ENCODE measurements around the gene CPNE8.
A peak's percentile ranks its signal among the peaks of the same experiment; 100 is the strongest.

CPNE8 gene

GRCh38 chr12:38666425-38666824 lies 239.0 kb downstream of the CPNE8 start:
- Histone ChIP-seq H3K27ac (ENCODE audit: insufficient read depth in 1 of 2, low read depth in 1 of 2, low read length in 2 of 2, poor library complexity in 1 of 2, severe bottlenecking in 2 of 2) (no peak overlapping the region), H3K4me1 (ENCODE audit: control extremely low read depth in 1 of 4, control insufficient read depth in 4 of 4, insufficient read depth in 4 of 4, low read length in 3 of 4) (peaks cover 5 to 36% (median 16%) of the 10 kb centered on the region in 4 experiments), H3K36me3 (ENCODE audit: control insufficient read depth in 4 of 4, insufficient read depth in 4 of 4, low read length in 3 of 4) (peaks cover 0 to 4% (median 2%) of the 10 kb centered on the region in 4 experiments), H3K9me3 (ENCODE audit: control extremely low read depth in 1 of 5, control insufficient read depth in 4 of 5, insufficient read depth in 2 of 5, low read depth in 1 of 5, low read length in 4 of 5) (peaks cover 0 to 7% (median 2%) of the 10 kb centered on the region in 5 experiments), H3K27me3 (replicated peaks in 2 of 5; ENCODE audit: control insufficient read depth in 4 of 5, insufficient read depth in 5 of 5, low read length in 4 of 5) (no peaks in the 10 kb centered on the region), H3K4me3 (ENCODE audit: control insufficient read depth in 1 of 7, extremely low read depth in 1 of 7, insufficient read depth in 4 of 7, low read depth in 2 of 7, low read length in 6 of 7) (peak overlapping the region in 1 of 7 experiments; percentile 4)
- CTCF ChIA-PET = interaction anchor here (1.2 to 1.9 kb wide), 3 partner anchors 10 to 123 kb away, joined by 3 to 5 read pairs (median 5); no protein-coding TSS in a partner anchor
- no peak for DNase-seq
- 81% methylated on average over 5 of the region's 6 CpGs for whole genome bisulfite sequencing (ENCODE audit: insufficient coverage)
- POLR2A ChIA-PET = no interaction called here

GRCh38 chr12:38664661-38665269 lies 240.6 kb downstream of the CPNE8 start:
- POLR2A ChIA-PET = no interaction called here
- CTCF ChIA-PET = interaction anchor here (1.0 to 2.2 kb wide), 6 partner anchors 10 to 241 kb away, joined by 3 to 9 read pairs (median 4); partner anchors contain the start of gene CPNE8
- H3K9me3 ChIP-seq (ENCODE audit: control extremely low read depth in 1 of 5, control insufficient read depth in 4 of 5, insufficient read depth in 2 of 5, low read depth in 1 of 5, low read length in 4 of 5) = peaks cover 0 to 7% (median 2%) of the 10 kb centered on the region in 5 experiments

GRCh38 chr12:38662829-38663228 lies 242.6 kb downstream of the CPNE8 start:
- POLR2A ChIA-PET = no interaction called here
- no peaks in the 10 kb centered on the region for H3K27me3 ChIP-seq (replicated peaks in 2 of 5; ENCODE audit: control insufficient read depth in 4 of 5, insufficient read depth in 5 of 5, low read length in 4 of 5)
- DNase-seq = peak; percentile 70 to 94 (median 87)
- peaks cover 5 to 20% (median 9%) of the 10 kb centered on the region in 4 experiments for H3K4me1 ChIP-seq (ENCODE audit: control extremely low read depth in 1 of 4, control insufficient read depth in 4 of 4, insufficient read depth in 4 of 4, low read length in 3 of 4)
- peak overlapping the region in 1 of 2 experiments; percentile 51 for H3K27ac ChIP-seq (ENCODE audit: insufficient read depth in 1 of 2, low read depth in 1 of 2, low read length in 2 of 2, poor library complexity in 1 of 2, severe bottlenecking in 2 of 2)
- CTCF ChIA-PET = interaction anchor here (1.8 to 2.2 kb wide), 2 partner anchors 14 to 243 kb away, joined by 4 to 9 read pairs; partner anchors contain the start of gene CPNE8
- peaks cover 0 to 6% (median 2%) of the 10 kb centered on the region in 4 experiments for H3K36me3 ChIP-seq (ENCODE audit: control insufficient read depth in 4 of 4, insufficient read depth in 4 of 4, low read length in 3 of 4)
- H3K9me3 ChIP-seq (ENCODE audit: control extremely low read depth in 1 of 5, control insufficient read depth in 4 of 5, insufficient read depth in 2 of 5, low read depth in 1 of 5, low read length in 4 of 5) = peaks cover 0 to 11% (median 5%) of the 10 kb centered on the region in 5 experiments
- H3K4me3 ChIP-seq (ENCODE audit: control insufficient read depth in 1 of 7, extremely low read depth in 1 of 7, insufficient read depth in 4 of 7, low read depth in 2 of 7, low read length in 6 of 7) = peak overlapping the region in 1 of 7 experiments; percentile 1

More at GRCh38 chr12:38664661-38665269, 240.6 kb downstream of the CPNE8 start:
- Histone ChIP-seq H3K27ac (ENCODE audit: insufficient read depth in 1 of 2, low read depth in 1 of 2, low read length in 2 of 2, poor library complexity in 1 of 2, severe bottlenecking in 2 of 2) (peak overlapping the region in 1 of 2 experiments; percentile 25), H3K27me3 (replicated peaks in 2 of 5; ENCODE audit: control insufficient read depth in 4 of 5, insufficient read depth in 5 of 5, low read length in 4 of 5) (no peaks in the 10 kb centered on the region), H3K4me1 (ENCODE audit: control extremely low read depth in 1 of 4, control insufficient read depth in 4 of 4, insufficient read depth in 4 of 4, low read length in 3 of 4) (peaks cover 5 to 26% (median 13%) of the 10 kb centered on the region in 4 experiments), H3K4me3 (ENCODE audit: control insufficient read depth in 1 of 7, extremely low read depth in 1 of 7, insufficient read depth in 4 of 7, low read depth in 2 of 7, low read length in 6 of 7) (no peak overlapping the region), H3K36me3 (ENCODE audit: control insufficient read depth in 4 of 4, insufficient read depth in 4 of 4, low read length in 3 of 4) (peaks cover 0 to 4% (median 2%) of the 10 kb centered on the region in 4 experiments)
- DNase-seq = peak; percentile 38 to 48 (median 43)

GRCh38 chr12:38653650-38654049 lies 251.7 kb downstream of the CPNE8 start:
- no peak overlapping the region for H3K4me3 ChIP-seq (ENCODE audit: control insufficient read depth in 1 of 7, extremely low read depth in 1 of 7, insufficient read depth in 4 of 7, low read depth in 2 of 7, low read length in 6 of 7)
- POLR2A ChIA-PET = no interaction called here
- H3K4me1 ChIP-seq (ENCODE audit: control extremely low read depth in 1 of 4, control insufficient read depth in 4 of 4, insufficient read depth in 4 of 4, low read length in 3 of 4) = peaks cover 0 to 13% (median 0%) of the 10 kb centered on the region in 4 experiments
- H3K27me3 ChIP-seq (replicated peaks in 2 of 5; ENCODE audit: control insufficient read depth in 4 of 5, insufficient read depth in 5 of 5, low read length in 4 of 5) = no peaks in the 10 kb centered on the region
- peaks cover 2 to 5% (median 3%) of the 10 kb centered on the region in 4 experiments for H3K36me3 ChIP-seq (ENCODE audit: control insufficient read depth in 4 of 4, insufficient read depth in 4 of 4, low read length in 3 of 4)
- 100% methylated on average over 2 of the region's 2 CpGs for WGBS (ENCODE audit: insufficient coverage)
- CTCF ChIA-PET = interaction anchor here (1.1 kb wide), 1 partner anchor 14 kb away, joined by 3 read pairs; no protein-coding TSS in a partner anchor
- H3K9me3 ChIP-seq (ENCODE audit: control extremely low read depth in 1 of 5, control insufficient read depth in 4 of 5, insufficient read depth in 2 of 5, low read depth in 1 of 5, low read length in 4 of 5) = no peaks in the 10 kb centered on the region
- DNase-seq = no peak
- H3K27ac ChIP-seq (ENCODE audit: insufficient read depth in 1 of 2, low read depth in 1 of 2, low read length in 2 of 2, poor library complexity in 1 of 2, severe bottlenecking in 2 of 2) = no peak overlapping the region

DNA sequence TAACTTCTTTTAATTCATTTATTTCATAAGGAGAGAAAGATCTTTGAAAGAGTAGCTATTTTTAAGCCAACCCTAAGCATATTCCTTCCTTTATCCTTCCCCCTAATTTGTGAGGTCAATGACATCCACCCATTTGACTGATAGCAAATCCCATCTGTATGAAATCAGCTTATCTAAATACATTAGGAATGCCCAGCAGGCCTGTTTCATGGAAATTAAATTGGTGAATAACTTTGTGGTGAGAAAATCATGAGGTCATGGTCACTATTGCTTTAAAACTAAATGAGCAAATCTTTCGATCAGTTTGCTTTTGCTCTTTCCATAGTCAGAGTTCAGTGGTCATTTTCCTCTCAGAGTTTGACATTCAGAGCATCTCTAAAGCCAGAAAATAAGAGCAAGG lies 256.6 kb downstream of the CPNE8 start:
- peaks cover 0 to 2% (median under 1%) of the 10 kb centered on the region in 4 experiments for H3K36me3 ChIP-seq (ENCODE audit: control insufficient read depth in 4 of 4, insufficient read depth in 4 of 4, low read length in 3 of 4)
- H3K4me1 ChIP-seq (ENCODE audit: control extremely low read depth in 1 of 4, control insufficient read depth in 4 of 4, insufficient read depth in 4 of 4, low read length in 3 of 4) = peaks cover 0 to 13% (median 0%) of the 10 kb centered on the region in 4 experiments
- 100% methylated on average over 1 of the region's 1 CpG for WGBS (ENCODE audit: insufficient coverage)
- H3K27ac ChIP-seq (ENCODE audit: insufficient read depth in 1 of 2, low read depth in 1 of 2, low read length in 2 of 2, poor library complexity in 1 of 2, severe bottlenecking in 2 of 2) = no peak overlapping the region
- H3K4me3 ChIP-seq (ENCODE audit: control insufficient read depth in 1 of 7, extremely low read depth in 1 of 7, insufficient read depth in 4 of 7, low read depth in 2 of 7, low read length in 6 of 7) = no peak overlapping the region
- no peaks in the 10 kb centered on the region for H3K27me3 ChIP-seq (replicated peaks in 2 of 5; ENCODE audit: control insufficient read depth in 4 of 5, insufficient read depth in 5 of 5, low read length in 4 of 5)
- DNase-seq = no peak
- ChIA-PET CTCF (interaction anchor here (0.6 to 1.1 kb wide), 3 partner anchors 15 to 303 kb away, joined by 3 to 4 read pairs (median 3); no protein-coding TSS in a partner anchor), POLR2A (no interaction called here)
- H3K9me3 ChIP-seq (ENCODE audit: control extremely low read depth in 1 of 5, control insufficient read depth in 4 of 5, insufficient read depth in 2 of 5, low read depth in 1 of 5, low read length in 4 of 5) = no peaks in the 10 kb centered on the region

DNA sequence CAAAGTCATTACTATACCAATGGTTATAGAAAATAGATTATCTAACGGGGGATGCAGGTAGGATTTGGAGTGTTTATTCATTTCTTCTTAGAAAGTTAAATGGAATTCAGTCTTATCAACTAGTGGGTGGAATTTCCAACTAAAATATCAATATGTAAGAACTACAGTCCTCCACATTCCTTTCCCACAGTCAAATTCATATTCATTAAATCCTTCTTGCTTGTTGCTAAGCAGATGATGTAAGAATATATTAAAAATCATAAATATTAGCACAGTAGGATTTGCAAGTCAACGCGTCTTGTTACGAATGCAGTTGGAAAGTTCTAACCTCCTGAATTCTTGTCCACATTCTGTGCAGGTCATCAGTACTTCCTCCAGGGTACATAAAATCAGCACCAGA lies 259.2 kb downstream of the CPNE8 start:
- Histone ChIP-seq H3K9me3 (ENCODE audit: control extremely low read depth in 1 of 5, control insufficient read depth in 4 of 5, insufficient read depth in 2 of 5, low read depth in 1 of 5, low read length in 4 of 5) (peaks cover 0 to 2% (median 0%) of the 10 kb centered on the region in 5 experiments), H3K4me1 (ENCODE audit: control extremely low read depth in 1 of 4, control insufficient read depth in 4 of 4, insufficient read depth in 4 of 4, low read length in 3 of 4) (peaks cover 0 to 8% (median 0%) of the 10 kb centered on the region in 4 experiments), H3K27ac (ENCODE audit: insufficient read depth in 1 of 2, low read depth in 1 of 2, low read length in 2 of 2, poor library complexity in 1 of 2, severe bottlenecking in 2 of 2) (no peak overlapping the region), H3K36me3 (ENCODE audit: control insufficient read depth in 4 of 4, insufficient read depth in 4 of 4, low read length in 3 of 4) (no peaks in the 10 kb centered on the region), H3K27me3 (replicated peaks in 2 of 5; ENCODE audit: control insufficient read depth in 4 of 5, insufficient read depth in 5 of 5, low read length in 4 of 5) (no peaks in the 10 kb centered on the region), H3K4me3 (ENCODE audit: control insufficient read depth in 1 of 7, extremely low read depth in 1 of 7, insufficient read depth in 4 of 7, low read depth in 2 of 7, low read length in 6 of 7) (no peak overlapping the region)
- ChIA-PET CTCF (no interaction called here), POLR2A (no interaction called here)
- DNase-seq = no peak
- no CpG with 5 or more reads among the region's 4 CpGs for WGBS (ENCODE audit: insufficient coverage)

- 96% methylated on average over 7 of the region's 7 CpGs for whole genome bisulfite sequencing (ENCODE audit: insufficient coverage)
- CTCF ChIA-PET = no interaction called here
- POLR2A ChIA-PET = no interaction called here
Measured at GRCh38 chr12:38639625-38640024, 265.8 kb downstream of the CPNE8 start.

More at GRCh38 chr12:38639625-38640024, 265.8 kb downstream of the CPNE8 start:
- Histone ChIP-seq H3K9me3 (ENCODE audit: control extremely low read depth in 1 of 5, control insufficient read depth in 4 of 5, insufficient read depth in 2 of 5, low read depth in 1 of 5, low read length in 4 of 5) (peaks cover 0 to 2% (median 0%) of the 10 kb centered on the region in 5 experiments), H3K27me3 (replicated peaks in 2 of 5; ENCODE audit: control insufficient read depth in 4 of 5, insufficient read depth in 5 of 5, low read length in 4 of 5) (no peaks in the 10 kb centered on the region), H3K4me1 (ENCODE audit: control extremely low read depth in 1 of 4, control insufficient read depth in 4 of 4, insufficient read depth in 4 of 4, low read length in 3 of 4) (no peaks in the 10 kb centered on the region), H3K4me3 (ENCODE audit: control insufficient read depth in 1 of 7, extremely low read depth in 1 of 7, insufficient read depth in 4 of 7, low read depth in 2 of 7, low read length in 6 of 7) (no peak overlapping the region), H3K36me3 (ENCODE audit: control insufficient read depth in 4 of 4, insufficient read depth in 4 of 4, low read length in 3 of 4) (no peaks in the 10 kb centered on the region), H3K27ac (ENCODE audit: insufficient read depth in 1 of 2, low read depth in 1 of 2, low read length in 2 of 2, poor library complexity in 1 of 2, severe bottlenecking in 2 of 2) (no peak overlapping the region)
- no peak for DNase-seq
